H1 (cell line): Measurements from ENCODE around the gene CASZ1. TPM values are rescaled to one million over a fixed set of nuclear protein-coding genes. Genes with fewer than 3 reads are reported as not detected.

Experiments
- CTCF ChIA-PET: fragments of 300-600 bp; sonication (Branson Sonifier 250); formaldehyde crosslinking; loops from one replicate; lab custom pipeline; 2021; ENCODE audit not compliant: partially characterized antibody; lab: Charles Lee
- POLR2A ChIA-PET: fragments of 300-600 bp; sonication (Branson Sonifier 250); formaldehyde crosslinking; loops from one replicate; lab custom pipeline; 2021; ENCODE audit warnings: inconsistent platforms; ENCODE audit not compliant: partially characterized antibody; lab: Charles Lee
- DNase-seq, 2 experiments: peaks; one replicate each; pipeline versions ENCODE4 v3.0.0 to v3.0.0-alpha.2; 2010 to 2022; ENCODE audit warnings: low spot score in 2 of 2, low read depth in 1 of 2, mixed read lengths in 1 of 2
- FAIRE-seq: peaks from 2 replicates; lab custom pipeline; 2011; peaks lifted over from hg19 to GRCh38; lab: Jason Lieb, UNC
- H2AFZ ChIP-seq: 2 replicates; pipeline ENCODE4 v1.8.1; 2012; ENCODE audit warnings: low read length, inconsistent platforms
- H2AK5ac ChIP-seq: 2 replicates; pipeline ENCODE4 v1.6.1; 2013; ENCODE audit warnings: low read depth, low read length
- H2BK120ac ChIP-seq: replicated peaks from 2 replicates; pipeline ENCODE3; 2013; ENCODE audit warnings: low read depth, low read length, inconsistent platforms
- H2BK12ac ChIP-seq: 2 replicates; pipeline ENCODE4 v1.6.1; 2013; ENCODE audit warnings: low read depth, low read length
- H2BK15ac ChIP-seq: 2 replicates; pipeline ENCODE4 v1.6.1; 2013; ENCODE audit warnings: low read length
- H2BK20ac ChIP-seq: 2 replicates; pipeline ENCODE4 v1.6.1; 2013; ENCODE audit warnings: low read length
- H2BK5ac ChIP-seq: 2 replicates; pipeline ENCODE4 v1.6.1; 2013; ENCODE audit warnings: low read depth, low read length
- H3K14ac ChIP-seq: 2 replicates; pipeline ENCODE4 v1.6.1; 2013; ENCODE audit warnings: inconsistent platforms; ENCODE audit not compliant: insufficient read length
- H3K18ac ChIP-seq: 2 replicates; pipeline ENCODE4 v1.6.1; 2013; ENCODE audit warnings: low read length; ENCODE audit errors: extremely low read depth
- H3K23ac ChIP-seq: 2 replicates; pipeline ENCODE4 v1.6.1; 2013; ENCODE audit warnings: inconsistent platforms; ENCODE audit not compliant: insufficient read length
- H3K23me2 ChIP-seq: 2 replicates; pipeline ENCODE4 v1.6.1; 2013; ENCODE audit warnings: low read depth, low read length
- H3K27ac ChIP-seq: 2 replicates; pipeline ENCODE4 v1.6.1; 2011; ENCODE audit warnings: low read depth, low read length, inconsistent platforms
- H3K27me3 ChIP-seq, 4 experiments: replicated peaks in 1 of 4; 1 replicate in 1 of 4; 2 replicates in 3 of 4; pipeline versions ENCODE4 v1.6.1 to v1.8.1; 2011 to 2013; ENCODE audit warnings: low read length in 3 of 4, mild to moderate bottlenecking in 3 of 4, inconsistent platforms in 2 of 4, mixed read lengths in 2 of 4, moderate library complexity in 1 of 4; ENCODE audit not compliant: control insufficient read depth in 3 of 4, insufficient read depth in 3 of 4; ENCODE audit errors: extremely low read depth in 1 of 4
- H3K36me3 ChIP-seq, 4 experiments: 2 replicates each; pipeline versions ENCODE4 v1.6.1 to v1.8.1; 2011 to 2013; ENCODE audit warnings: mild to moderate bottlenecking in 4 of 4, low read length in 3 of 4, moderate library complexity in 2 of 4, control low read depth in 1 of 4, inconsistent platforms in 1 of 4; ENCODE audit not compliant: insufficient read depth in 4 of 4, control insufficient read depth in 2 of 4
- H3K4ac ChIP-seq: replicated peaks from 2 replicates; pipeline ENCODE3; 2013; ENCODE audit warnings: low read length, low read depth, mixed read lengths, inconsistent platforms; ENCODE audit not compliant: insufficient read length
- H3K4me1 ChIP-seq, 4 experiments: replicated peaks in 1 of 4; 1 replicate in 1 of 4; 2 replicates in 3 of 4; pipeline versions ENCODE4 v1.6.1 to v1.8.1; 2011 to 2013; ENCODE audit warnings: low read length in 3 of 4, inconsistent platforms in 2 of 4, mixed read lengths in 1 of 4; ENCODE audit not compliant: insufficient read depth in 4 of 4, control insufficient read depth in 3 of 4
- H3K4me2 ChIP-seq, 2 experiments: 2 replicates each; pipeline versions ENCODE4 v1.6.1 to v1.8.1; 2011 to 2013; ENCODE audit warnings: low read depth in 2 of 2, low read length in 2 of 2, control low read depth in 1 of 2, inconsistent platforms in 1 of 2, mild to moderate bottlenecking in 1 of 2; ENCODE audit not compliant: insufficient read depth in 1 of 2
- H3K4me3 ChIP-seq, 4 experiments: fragments of 200-600, 300-600 bp in 1 of 4; sonication (generic), shearing (Covaris generic), sonication (Bioruptor Twin) in 1 of 4; 2 replicates each; pipeline versions ENCODE4 v1.5.1 to v1.8.1; 2011 to 2016; ENCODE audit warnings: low read length in 4 of 4, low read depth in 3 of 4, control low read depth in 2 of 4, inconsistent platforms in 2 of 4, mild to moderate bottlenecking in 2 of 4, mixed read lengths in 1 of 4, moderate library complexity in 1 of 4; ENCODE audit not compliant: insufficient read depth in 2 of 4; ENCODE audit errors: extremely low read depth in 1 of 4
- H3K56ac ChIP-seq: replicated peaks from 2 replicates; pipeline ENCODE3; 2013; ENCODE audit warnings: low read depth, mild to moderate bottlenecking, mixed read lengths, low read length, inconsistent platforms; ENCODE audit not compliant: insufficient read length
- H3K79me1 ChIP-seq: 2 replicates; pipeline ENCODE4 v1.6.1; 2013; ENCODE audit warnings: low read depth, low read length, control low read depth
- H3K79me2 ChIP-seq, 2 experiments: 2 replicates each; pipeline versions ENCODE4 v1.6.1 to v1.8.1; 2012 to 2013; ENCODE audit warnings: low read length in 2 of 2, mild to moderate bottlenecking in 2 of 2, inconsistent platforms in 1 of 2; ENCODE audit not compliant: insufficient read depth in 2 of 2, control insufficient read depth in 1 of 2
- H3K9ac ChIP-seq, 4 experiments: replicated peaks in 1 of 4; 1 replicate in 1 of 4; 2 replicates in 3 of 4; pipeline versions ENCODE4 v1.6.1 to v1.8.1; 2011 to 2013; ENCODE audit warnings: low read depth in 3 of 4, low read length in 3 of 4, control low read depth in 2 of 4, mild to moderate bottlenecking in 2 of 4, moderate library complexity in 2 of 4, inconsistent platforms in 1 of 4; ENCODE audit errors: extremely low read depth in 1 of 4
- H3K9me3 ChIP-seq, 2 experiments: 2 replicates each; pipeline versions ENCODE4 v1.6.1 to v1.8.1; 2012 to 2013; ENCODE audit warnings: mild to moderate bottlenecking in 2 of 2, moderate library complexity in 2 of 2, control low read depth in 1 of 2, inconsistent platforms in 1 of 2, low read depth in 1 of 2, low read length in 1 of 2, mixed read lengths in 1 of 2; ENCODE audit not compliant: insufficient read depth in 2 of 2
- H4K20me1 ChIP-seq, 2 experiments: replicated peaks in 1 of 2; 2 replicates each; pipeline versions ENCODE3 to v1.8.1; 2011 to 2013; ENCODE audit warnings: inconsistent platforms in 2 of 2, low read length in 2 of 2, mild to moderate bottlenecking in 1 of 2; ENCODE audit not compliant: insufficient read depth in 2 of 2, control insufficient read depth in 1 of 2
- H4K5ac ChIP-seq: 2 replicates; pipeline ENCODE4 v1.6.1; 2013; ENCODE audit warnings: low read length, low read depth, mixed read lengths, inconsistent platforms; ENCODE audit not compliant: insufficient read length
- H4K8ac ChIP-seq: 2 replicates; pipeline ENCODE4 v1.8.0; 2013; ENCODE audit warnings: mild to moderate bottlenecking, moderate library complexity, low read length, inconsistent platforms; ENCODE audit not compliant: insufficient read depth; ENCODE audit errors: extremely low read depth
- H4K91ac ChIP-seq: replicated peaks from 2 replicates; pipeline ENCODE3; 2013; ENCODE audit warnings: low read length, mixed read lengths, inconsistent platforms; ENCODE audit not compliant: insufficient read length
- BRCA1 ChIP-seq: IDR thresholded peaks from 2 replicates; pipeline ENCODE4 v1.6.1; 2012; ENCODE audit warnings: low read depth, low read length, improper control_type of control experiment
- CBX8 ChIP-seq: fragments of 300-800, 300-1000 bp; sonication (generic); IDR thresholded peaks from 2 replicates; pipeline ENCODE4 v1.7.1; 2016; ENCODE audit warnings: low read depth, low read length, borderline replicate concordance
- CTCF ChIP-seq, 3 experiments: IDR thresholded peaks; 1 replicate in 2 of 3; 2 replicates in 1 of 3; pipeline versions ENCODE4 v1.5.1 to v1.6.1; 2011; ENCODE audit warnings: low read length in 3 of 3, mild to moderate bottlenecking in 3 of 3, inconsistent platforms in 2 of 3, low read depth in 1 of 3, moderate library complexity in 1 of 3; ENCODE audit not compliant: insufficient read depth in 1 of 3; ENCODE audit errors: control extremely low read depth in 1 of 3
- GABPA ChIP-seq: IDR thresholded peaks from 2 replicates; pipeline ENCODE4 v1.6.1; 2011; ENCODE audit warnings: mild to moderate bottlenecking, low read length, moderate library complexity, borderline replicate concordance; ENCODE audit not compliant: insufficient read depth
- RAD21 ChIP-seq, 2 experiments: IDR thresholded peaks in 1 of 2; conservative IDR thresholded peaks in 1 of 2; 2 replicates each; pipeline ENCODE4 v1.6.1; 2011; ENCODE audit warnings: low read depth in 2 of 2, low read length in 2 of 2, improper control_type of control experiment in 1 of 2, inconsistent platforms in 1 of 2, mild to moderate bottlenecking in 1 of 2, moderate library complexity in 1 of 2
- RBBP5 ChIP-seq: IDR thresholded peaks from 2 replicates; pipeline ENCODE4 v1.7.1; 2012; ENCODE audit warnings: low read depth, mild to moderate bottlenecking, inconsistent platforms, low read length, moderate library complexity, borderline replicate concordance
- SP1 ChIP-seq: IDR thresholded peaks from 2 replicates; pipeline ENCODE4 v1.6.1; 2011; ENCODE audit warnings: low read depth, low read length
- SP2 ChIP-seq: IDR thresholded peaks from 2 replicates; pipeline ENCODE4 v1.6.1; 2012; ENCODE audit warnings: mild to moderate bottlenecking, low read length, inconsistent platforms
- SUZ12 ChIP-seq: fragments of 200-600 bp; sonication (generic); IDR thresholded peaks from 2 replicates; pipeline ENCODE4 v1.6.1; 2012; ENCODE audit warnings: mild to moderate bottlenecking, inconsistent platforms, low read length, moderate library complexity, mixed read lengths
- WGBS, 2 experiments: shearing (Covaris generic) in 1 of 2; methylation state at CpG; one replicate each; pipeline versions ENCODE4 v1.1.6 to v1.1.7; 2013 to 2015; ENCODE audit warnings: low lambda C conversion rate in 2 of 2, mixed read lengths in 2 of 2, inconsistent platforms in 1 of 2, low coverage in 1 of 2, missing lambda C conversion rate in 1 of 2; ENCODE audit not compliant: insufficient replicate concordance in 2 of 2, insufficient coverage in 1 of 2, insufficient read length in 1 of 2; ENCODE audit errors: extremely low coverage in 1 of 2, missing lambda C conversion rate in 1 of 2; 5-methylcytosine and 5-hydroxymethylcytosine counted together
- polyA plus RNA-seq, 7 experiments: library from polyadenylated mRNA; depleted of rRNA in 3 of 7; stranded (reverse) in 5 of 7; unstranded in 2 of 7; fragments of >200 nt in 5 of 7; fragments of 200-250 nt in 2 of 7; gene quantifications; 1 replicate in 5 of 7; 2 replicates in 1 of 7; 4 replicates in 1 of 7; pipeline versions ENCODE4 v1.2.1 to v1.2.3, GENCODE V29; 2011 to 2013; ENCODE audit warnings: missing spikeins in 2 of 7, mixed read lengths in 2 of 7
- total RNA-seq: library from RNA; stranded (reverse); fragmentation: NEBNext Ultra II Directional; extraction: Animal tissue kit (Norgen Biotek cat#: 25700); gene quantifications from 2 replicates; pipeline ENCODE4 v1.2.1, GENCODE V29; 2021

CASZ1 gene
- total and polyA plus RNA-seq, 2 of the 8 experiments (the other 6 are each of a cell fraction or from before 2014, with no cell fraction given): 4.4 to 7.7 TPM

DNA sequence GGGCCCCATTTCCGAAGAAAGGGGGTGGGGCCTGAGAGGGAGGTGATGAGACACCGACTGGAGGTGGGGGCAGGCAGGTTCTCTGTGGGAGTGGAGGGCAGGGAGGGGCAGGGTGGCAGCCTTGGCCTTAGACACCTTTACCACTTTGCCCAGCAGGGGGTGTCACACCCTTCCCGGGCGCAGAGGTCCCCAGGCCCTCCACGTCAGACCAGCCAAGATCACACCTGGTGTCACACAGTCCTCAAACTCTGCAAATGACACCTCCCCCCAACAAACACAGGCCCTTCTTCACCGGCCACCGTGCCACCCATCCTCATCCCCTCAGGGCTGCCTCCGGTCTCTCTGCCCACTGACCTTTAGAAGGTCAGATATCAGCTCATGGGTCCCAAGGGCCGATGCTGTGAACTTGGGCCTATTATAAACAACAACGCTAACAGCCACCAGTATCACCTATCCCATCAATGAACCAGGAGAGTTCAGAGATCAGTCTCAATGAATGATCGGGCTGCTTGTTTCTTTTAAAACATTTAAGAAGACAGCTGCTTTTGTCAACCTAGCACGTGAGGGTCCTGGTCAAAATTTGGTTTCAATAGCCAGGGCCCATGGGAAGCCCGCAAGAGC, 103.9 kb downstream of the CASZ1 start:
- no peak overlapping the region for H3K14ac ChIP-seq
- no peak overlapping the region for H2BK12ac ChIP-seq
- TF ChIP-seq GABPA (no peak), RBBP5 (no peak), CTCF (IDR thresholded peaks at IDR 0.05; ENCODE audit: control extremely low read depth in 1 of 3, insufficient read depth in 1 of 3, low read depth in 1 of 3, low read length in 3 of 3) (peak in 2 of 3 experiments; percentile 33 to 40; a peak in 2 of 4 replicates), SP2 (no peak), CBX8 (no peak), SUZ12 (no peak), RAD21 (IDR thresholded peaks at IDR 0.05 in 1 of 2, conservative IDR thresholded peaks at IDR 0.05 in 1 of 2; ENCODE audit: low read depth in 2 of 2, low read length in 2 of 2) (peak; percentile 42 to 58), BRCA1 (no peak), SP1 (no peak)
- TF ChIP-seq, all 59 proteins: peak for 2
- no peak overlapping the region for H4K91ac ChIP-seq
- H2BK120ac ChIP-seq: no peak overlapping the region
- no peak overlapping the region for H3K23ac ChIP-seq
- no peak overlapping the region for H4K5ac ChIP-seq
- H3K79me1 ChIP-seq: peaks cover 2% of the 10 kb centered on the region; the same call in 1 of the 2 replicates
- ChIA-PET CTCF (interaction anchor here (0.8 to 3.7 kb wide), 17 partner anchors 9 to 218 kb away, joined by 3 to 20 read pairs (median 4); no protein-coding TSS in a partner anchor), POLR2A (interaction anchor here (1.0 kb wide), 1 partner anchor 12 kb away, joined by 3 read pairs; no protein-coding TSS in a partner anchor)
- no peak overlapping the region for H3K4ac ChIP-seq
- H2BK5ac ChIP-seq: no peak overlapping the region
- WGBS, 2 experiments: 89% methylated on average over 11 of the region's 13 CpGs; no CpG with 5 or more reads in 1 of the 2 experiments
- peaks cover 0 to 6% (median 2%) of the 10 kb centered on the region in 4 experiments; a peak in 5 of 7 replicates for H3K4me1 ChIP-seq
- H2AFZ ChIP-seq: no peak overlapping the region
- no peak overlapping the region for H3K9ac ChIP-seq
- no peak overlapping the region for H4K8ac ChIP-seq
- H3K79me2 ChIP-seq: no peaks in the 10 kb centered on the region
- H3K27ac ChIP-seq: no peak overlapping the region
- no peak overlapping the region for H2BK15ac ChIP-seq
- DNase-seq (no peak), FAIRE-seq (no peak)
- peaks cover 4% of the 10 kb centered on the region; the same call in 1 of the 2 replicates for H3K23me2 ChIP-seq
- H4K20me1 ChIP-seq: peaks cover 0 to 4% of the 10 kb centered on the region in 2 experiments
- no peak overlapping the region for H3K4me3 ChIP-seq
- no peak overlapping the region for H2BK20ac ChIP-seq
- no peak overlapping the region for H2AK5ac ChIP-seq
- peaks cover 0 to 5% (median 2%) of the 10 kb centered on the region in 4 experiments; a peak in 2 of 7 replicates for H3K27me3 ChIP-seq
- H3K56ac ChIP-seq: no peak overlapping the region
- H3K9me3 ChIP-seq: no peaks in the 10 kb centered on the region
- no peak overlapping the region for H3K18ac ChIP-seq
- H3K36me3 ChIP-seq: no peaks in the 10 kb centered on the region
- H3K4me2 ChIP-seq: no peak overlapping the region
